ENCODE results near the gene EPB41L5. TPM values are rescaled to one million over a fixed set of nuclear protein-coding genes. Genes with fewer than 3 reads are reported as not detected.

Gene EPB41L5
- total RNA-seq, 2 experiments from 2014 or later: 5.6 to 14.1 TPM

GRCh38 chr2:120225549-120226065, 212.7 kb downstream of the EPB41L5 start:
- ChIA-PET POLR2A (interaction anchor here (1.0 to 1.5 kb wide), 2 partner anchors 10 to 84 kb away, joined by 5 read pairs; no protein-coding TSS in a partner anchor), CTCF (ENCODE audit: unreplicated experiment) (no interaction called here)
- no peak for DNase-seq (ENCODE audit: low spot score)
- H3K4me3 ChIP-seq (ENCODE audit: low read depth, low read length, poor library complexity, severe bottlenecking): no peak overlapping the region
- no peak overlapping the region for H3K4me2 ChIP-seq (ENCODE audit: low read length)
- H3K4me1 ChIP-seq (ENCODE audit: insufficient read depth, low read length, poor library complexity, severe bottlenecking): peaks cover 68% of the 10 kb centered on the region
- H2AFZ ChIP-seq (ENCODE audit: low read length): no peak overlapping the region
- BruUV-seq (replicated peaks): no TSS peak
- TF ChIP-seq EZH2phosphoT487 (IDR thresholded peaks at IDR 0.05; ENCODE audit: borderline replicate concordance, low read depth, low read length): no peak
- no peak for TF ChIP-seq CTCF (conservative IDR thresholded peaks at IDR 0.05; ENCODE audit: low read length)
- peaks cover 7% of the 10 kb centered on the region; the same call in 1 of the 2 replicates for H4K20me1 ChIP-seq (ENCODE audit: insufficient read depth, low read length)
- intact Hi-C loops (cut with micrococcal nuclease; ENCODE audit: unreplicated experiment): no loop called here
- H3K9me2 ChIP-seq (ENCODE audit: insufficient read depth, low read length): no peaks in the 10 kb centered on the region
- no peak overlapping the region for H3K27ac ChIP-seq (ENCODE audit: low read depth, low read length, poor library complexity, severe bottlenecking)
- H3K36me3 ChIP-seq (ENCODE audit: insufficient read depth, low read length): peaks cover 13% of the 10 kb centered on the region; the same call in 1 of the 2 replicates
- no peaks in the 10 kb centered on the region for H3K9me3 ChIP-seq (ENCODE audit: low read length)
- peaks cover 21% of the 10 kb centered on the region for H3K79me2 ChIP-seq (ENCODE audit: insufficient read depth, low read depth, low read length)

GRCh38 chr2:120226316-120226715, 213.4 kb downstream of the EPB41L5 start:
- CTCF ChIA-PET (ENCODE audit: unreplicated experiment): no interaction called here
- Histone ChIP-seq H3K4me3 (ENCODE audit: low read depth, low read length, poor library complexity, severe bottlenecking) (no peak overlapping the region), H3K4me1 (ENCODE audit: insufficient read depth, low read length, poor library complexity, severe bottlenecking) (peaks cover 68% of the 10 kb centered on the region), H3K79me2 (ENCODE audit: insufficient read depth, low read depth, low read length) (peaks cover 14% of the 10 kb centered on the region), H4K20me1 (ENCODE audit: insufficient read depth, low read length) (peaks cover under 1% of the 10 kb centered on the region; the same call in 1 of the 2 replicates), H3K36me3 (ENCODE audit: insufficient read depth, low read length) (peaks cover 6% of the 10 kb centered on the region; the same call in 1 of the 2 replicates), H3K27ac (ENCODE audit: low read depth, low read length, poor library complexity, severe bottlenecking) (no peak overlapping the region), H3K9me3 (ENCODE audit: low read length) (no peaks in the 10 kb centered on the region), H3K4me2 (ENCODE audit: low read length) (no peak overlapping the region), H3K9me2 (ENCODE audit: insufficient read depth, low read length) (no peaks in the 10 kb centered on the region), H2AFZ (ENCODE audit: low read length) (no peak overlapping the region)
- no TSS peak for BruUV-seq (replicated peaks)
- POLR2A ChIA-PET: no interaction called here
- intact Hi-C loops (cut with micrococcal nuclease; ENCODE audit: unreplicated experiment): no loop called here
- no peak for TF ChIP-seq CTCF (conservative IDR thresholded peaks at IDR 0.05; ENCODE audit: low read length)
- TF ChIP-seq EZH2phosphoT487 (IDR thresholded peaks at IDR 0.05; ENCODE audit: borderline replicate concordance, low read depth, low read length): no peak
- no peak for DNase-seq (ENCODE audit: low spot score)
